ENCODE measurements around the gene SSTR3.
"Not testable (repeated sequence)": the region's sequence is repeated elsewhere in the genome, so short reads cannot be mapped to it uniquely, and the experiment has no call there.

Gene SSTR3

DNA sequence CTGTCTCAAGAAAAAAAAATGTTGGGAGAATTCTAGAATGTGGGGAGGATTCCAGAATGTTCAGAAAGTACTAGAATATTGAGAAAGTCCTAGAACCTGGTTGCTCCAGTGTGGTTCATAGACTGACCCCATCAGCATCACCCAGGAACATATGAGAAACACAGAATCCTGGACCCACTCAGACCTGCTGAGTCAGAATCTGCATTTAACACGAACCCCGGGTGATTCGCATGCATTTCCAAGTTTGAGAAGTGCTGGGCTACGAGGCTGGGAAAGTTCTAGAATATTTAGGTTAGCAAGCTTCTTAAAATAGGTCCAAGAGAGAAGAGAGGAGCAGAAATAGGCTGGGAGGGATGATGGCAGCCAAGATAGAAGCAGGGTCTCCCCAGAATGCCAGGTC, 30.6 kb downstream of the SSTR3 start:
- DNase-seq (ENCODE audit: low read depth) = no peak

DNA sequence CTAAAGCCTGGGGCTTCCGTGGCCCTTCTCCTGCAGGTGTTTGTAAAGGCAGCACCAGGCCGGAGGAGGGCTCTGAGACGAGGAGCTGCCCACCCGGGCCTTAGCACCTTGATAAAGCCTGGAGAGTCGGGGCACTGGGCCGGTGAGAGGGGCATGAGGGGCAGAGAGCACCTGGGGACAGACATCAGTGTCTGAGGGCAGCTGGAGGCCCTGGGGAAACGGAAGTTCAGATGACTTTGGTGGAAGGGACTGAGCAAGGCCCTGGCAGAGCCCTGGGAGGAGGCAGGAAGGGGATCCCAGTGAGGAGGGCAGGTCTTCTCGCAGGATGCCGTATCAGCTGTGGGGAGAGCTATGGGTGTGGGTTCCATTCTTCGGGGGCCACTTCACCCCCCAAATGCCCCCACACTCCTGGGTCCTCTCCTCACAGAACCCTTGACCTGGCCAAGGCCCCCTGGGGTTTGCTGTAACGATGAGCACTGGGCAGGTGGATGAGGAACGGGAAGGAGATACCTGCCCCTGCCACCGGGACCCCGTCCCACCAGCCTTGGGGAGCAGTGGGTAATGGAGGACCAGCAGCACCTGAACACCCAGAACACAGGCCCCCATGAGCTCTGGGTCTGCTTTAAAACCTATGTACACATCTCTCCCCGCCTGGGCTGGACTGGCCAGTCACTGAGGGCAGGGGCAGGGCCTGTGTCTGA, 31.6 kb downstream of the SSTR3 start:
- DNase-seq (ENCODE audit: low read depth) = no peak

- no peak for DNase-seq (ENCODE audit: low read depth)
Measured at GRCh38 chr22:37179622-37180420, 32.5 kb downstream of the SSTR3 start.

- no peak for DNase-seq (ENCODE audit: low read depth)
Measured at GRCh38 chr22:37179126-37179470, 33.2 kb downstream of the SSTR3 start.

GRCh38 chr22:37178350-37179125, 33.7 kb downstream of the SSTR3 start:
- DNase-seq (ENCODE audit: low read depth) = no peak

GRCh38 chr22:37177755-37178154, 34.5 kb downstream of the SSTR3 start:
- no peak for DNase-seq (ENCODE audit: low read depth)

- DNase-seq (ENCODE audit: low read depth) = no peak
Measured at GRCh38 chr22:37177221-37177620, 35.1 kb downstream of the SSTR3 start.

- no peak for DNase-seq (ENCODE audit: low read depth)
Measured at GRCh38 chr22:37176464-37177061, 35.7 kb downstream of the SSTR3 start.

DNA sequence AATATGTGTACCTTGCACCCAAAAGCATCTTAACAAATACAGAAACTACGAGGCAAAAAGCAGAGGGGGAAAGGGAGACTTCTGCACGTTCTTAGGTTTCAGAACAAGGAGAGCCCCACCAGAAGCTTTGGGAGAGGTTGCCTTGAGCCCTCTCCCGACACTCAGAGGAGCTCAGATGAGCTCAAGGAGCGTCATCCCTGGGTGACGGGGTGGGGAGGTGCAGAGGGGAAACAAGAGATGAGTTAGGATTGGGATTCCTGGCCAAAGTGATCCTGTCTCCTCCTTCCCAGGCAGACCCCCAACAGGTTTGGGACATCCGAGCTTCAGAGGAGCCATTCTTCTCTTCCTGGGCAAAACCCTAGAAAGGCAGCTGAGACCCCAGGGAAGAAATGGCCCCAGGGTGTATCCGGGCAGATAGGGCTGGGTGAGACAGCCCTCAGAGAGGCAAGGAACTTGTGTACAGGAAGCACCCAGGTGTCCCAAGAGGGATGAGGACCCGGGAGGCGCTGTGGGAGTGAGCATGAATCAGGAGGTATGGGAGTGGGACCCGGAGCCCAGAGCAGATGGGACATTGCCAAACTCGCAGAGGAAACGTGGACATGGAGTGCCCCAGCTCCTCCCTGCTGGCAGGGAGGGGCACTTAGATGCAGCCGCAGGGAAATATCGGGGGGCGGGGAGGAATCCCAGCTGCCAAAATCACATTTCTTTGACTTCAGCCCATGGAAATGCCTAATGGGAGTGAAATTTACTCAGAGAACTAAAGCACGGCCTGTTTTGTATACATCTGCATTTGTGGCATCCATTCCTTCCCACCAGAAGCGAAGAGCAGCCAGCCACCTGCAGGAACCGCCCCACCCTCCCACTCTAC, 36.6 kb downstream of the SSTR3 start:
- DNase-seq (ENCODE audit: low read depth) = no peak

GRCh38 chr22:37174964-37175363, 37.3 kb downstream of the SSTR3 start:
- DNase-seq (ENCODE audit: low read depth) = no peak

GRCh38 chr22:37173709-37174108, 38.6 kb downstream of the SSTR3 start:
- DNase-seq (ENCODE audit: low read depth) = no peak

- DNase-seq (ENCODE audit: low read depth) = no peak
Measured at GRCh38 chr22:37172266-37173245, 39.7 kb downstream of the SSTR3 start.

DNA sequence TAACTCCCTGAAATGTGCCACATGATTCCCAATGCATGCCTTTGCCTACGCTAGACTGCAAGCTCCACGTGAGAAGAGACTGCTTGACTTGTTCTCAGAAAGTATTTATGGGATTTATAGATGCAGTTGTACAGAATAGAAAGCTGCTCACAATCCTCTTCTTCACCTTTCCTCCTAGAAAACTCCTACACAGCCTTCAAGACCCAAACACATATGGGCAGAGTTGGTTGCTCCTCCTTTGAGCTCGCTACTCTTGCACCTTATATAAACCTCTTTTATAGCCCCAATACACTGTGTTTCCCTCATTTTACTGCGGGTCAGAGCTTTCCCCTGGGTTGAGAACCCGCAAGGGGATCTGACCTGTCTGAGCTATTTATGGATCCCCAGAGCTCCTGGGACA, 40.6 kb downstream of the SSTR3 start:
- DNase-seq (ENCODE audit: low read depth) = no peak

GRCh38 chr22:37170689-37171405, 41.4 kb downstream of the SSTR3 start:
- DNase-seq (ENCODE audit: low read depth) = not testable (repeated sequence)

GRCh38 chr22:37169947-37170688, 42.2 kb downstream of the SSTR3 start:
- DNase-seq (ENCODE audit: low read depth) = no peak

- no peak for DNase-seq (ENCODE audit: low read depth)
Measured at GRCh38 chr22:37169406-37169805, 42.9 kb downstream of the SSTR3 start.

GRCh38 chr22:37167981-37168647, 44.2 kb downstream of the SSTR3 start:
- no peak for DNase-seq (ENCODE audit: low read depth)

Measured in stimulated activated CD8-positive, alpha-beta memory T cell treated with anti-CD3 and anti-CD28 coated beads, Interleukin-7, amount 100 ng/mL, for 24 hours (primary cell).